Measurements from ENCODE around the gene TOP2B. TPM values are rescaled to one million over a fixed set of nuclear protein-coding genes. Genes with fewer than 3 reads are reported as not detected.

The TOP2B gene
- total RNA-seq, 1 experiment from 2014 or later, result 77.0 TPM

DNA sequence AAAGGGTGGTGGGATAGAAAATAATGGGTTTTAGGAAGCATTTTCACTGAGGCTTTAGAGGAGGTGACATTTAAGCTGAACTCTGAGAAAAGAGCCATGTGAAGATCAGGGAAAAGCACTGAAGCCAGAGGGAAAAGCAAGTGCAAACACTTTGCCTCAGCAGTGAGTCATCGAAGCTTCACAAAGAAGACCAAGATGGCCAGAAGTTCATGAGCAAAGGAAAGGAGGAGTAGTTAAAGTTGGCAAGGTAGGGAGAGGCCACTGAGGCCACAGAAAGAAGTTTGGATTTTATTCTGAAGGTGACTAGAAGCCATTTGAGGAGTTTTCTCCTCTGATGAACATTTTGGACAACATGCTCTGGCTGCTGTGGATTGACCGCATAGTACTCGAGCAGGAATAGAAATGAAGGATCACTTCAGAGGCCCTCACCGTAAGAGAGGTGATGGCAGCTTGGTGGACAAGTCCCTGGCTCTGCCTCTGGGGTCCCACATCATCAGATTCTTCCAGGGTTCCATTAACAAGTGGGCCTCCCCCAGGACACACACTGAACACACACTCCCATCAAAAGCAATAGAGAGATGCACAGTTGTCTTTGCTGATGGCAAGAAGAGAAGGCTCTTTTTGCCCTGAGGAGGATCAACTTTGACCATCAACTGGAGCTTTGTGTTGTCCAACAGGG lies 75.5 kb downstream of the TOP2B start:
- no peak for DNase-seq (ENCODE audit: low read depth in 1 of 2, low spot score in 2 of 2)
- Histone ChIP-seq H3K27ac (no peak overlapping the region), H3K27me3 (replicated peaks) (no peaks in the 10 kb centered on the region), H3K4me1 (replicated peaks) (peaks cover 21% of the 10 kb centered on the region), H3K36me3 (no peaks in the 10 kb centered on the region), H3K4me3 (no peak overlapping the region), H3K9me3 (replicated peaks) (no peaks in the 10 kb centered on the region)

GRCh38 chr3:25588441-25589103 lies 76.1 kb downstream of the TOP2B start:
- DNase-seq (ENCODE audit: low read depth in 1 of 2, low spot score in 2 of 2), result no peak
- H3K4me1 ChIP-seq (replicated peaks), result peaks cover 17% of the 10 kb centered on the region
- no peaks in the 10 kb centered on the region for H3K9me3 ChIP-seq (replicated peaks)
- no peaks in the 10 kb centered on the region for H3K36me3 ChIP-seq
- H3K27ac ChIP-seq, result no peak overlapping the region
- H3K27me3 ChIP-seq (replicated peaks), result no peaks in the 10 kb centered on the region
- H3K4me3 ChIP-seq, result no peak overlapping the region

GRCh38 chr3:25587975-25588374 lies 76.7 kb downstream of the TOP2B start:
- Histone ChIP-seq H3K27ac (no peak overlapping the region), H3K4me3 (no peak overlapping the region), H3K27me3 (replicated peaks) (no peaks in the 10 kb centered on the region), H3K4me1 (replicated peaks) (peaks cover 16% of the 10 kb centered on the region), H3K36me3 (peaks cover 3% of the 10 kb centered on the region; the same call in 1 of the 2 replicates), H3K9me3 (replicated peaks) (no peaks in the 10 kb centered on the region)
- DNase-seq (ENCODE audit: low read depth in 1 of 2, low spot score in 2 of 2), result no peak

DNA sequence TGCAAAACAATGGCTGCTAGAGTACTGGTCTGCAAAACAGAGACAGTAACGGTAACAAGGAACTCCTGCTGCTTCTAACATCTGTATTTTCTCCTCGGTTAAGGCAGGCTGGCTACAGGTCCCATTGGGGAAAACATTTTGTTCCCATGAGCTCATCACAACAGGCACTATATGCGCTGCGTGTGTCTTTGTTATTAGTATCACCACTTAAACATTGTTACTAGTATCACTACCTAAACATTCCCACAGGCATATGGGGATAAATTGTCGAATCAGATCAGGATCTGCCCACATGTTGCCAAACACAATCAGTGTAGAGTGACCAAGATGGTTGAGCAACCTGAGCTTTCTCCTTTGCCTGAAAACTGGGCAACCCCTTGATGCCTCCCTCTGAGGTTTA lies 77.2 kb downstream of the TOP2B start:
- no peak overlapping the region for H3K4me3 ChIP-seq
- H3K9me3 ChIP-seq (replicated peaks), result no peaks in the 10 kb centered on the region
- no peak overlapping the region for H3K27ac ChIP-seq
- H3K36me3 ChIP-seq, result peaks cover 3% of the 10 kb centered on the region; the same call in 1 of the 2 replicates
- H3K4me1 ChIP-seq (replicated peaks), result peaks cover 16% of the 10 kb centered on the region
- H3K27me3 ChIP-seq (replicated peaks), result no peaks in the 10 kb centered on the region
- DNase-seq (ENCODE audit: low read depth in 1 of 2, low spot score in 2 of 2), result no peak

- H3K36me3 ChIP-seq, result peaks cover 3% of the 10 kb centered on the region; the same call in 1 of the 2 replicates
- H3K4me1 ChIP-seq (replicated peaks), result peaks cover 14% of the 10 kb centered on the region
- no peak overlapping the region for H3K27ac ChIP-seq
- H3K4me3 ChIP-seq, result no peak overlapping the region
- H3K27me3 ChIP-seq (replicated peaks), result no peaks in the 10 kb centered on the region
- no peak for DNase-seq (ENCODE audit: low read depth in 1 of 2, low spot score in 2 of 2)
- no peaks in the 10 kb centered on the region for H3K9me3 ChIP-seq (replicated peaks)
Measured at GRCh38 chr3:25587094-25587493, 77.6 kb downstream of the TOP2B start.

DNA sequence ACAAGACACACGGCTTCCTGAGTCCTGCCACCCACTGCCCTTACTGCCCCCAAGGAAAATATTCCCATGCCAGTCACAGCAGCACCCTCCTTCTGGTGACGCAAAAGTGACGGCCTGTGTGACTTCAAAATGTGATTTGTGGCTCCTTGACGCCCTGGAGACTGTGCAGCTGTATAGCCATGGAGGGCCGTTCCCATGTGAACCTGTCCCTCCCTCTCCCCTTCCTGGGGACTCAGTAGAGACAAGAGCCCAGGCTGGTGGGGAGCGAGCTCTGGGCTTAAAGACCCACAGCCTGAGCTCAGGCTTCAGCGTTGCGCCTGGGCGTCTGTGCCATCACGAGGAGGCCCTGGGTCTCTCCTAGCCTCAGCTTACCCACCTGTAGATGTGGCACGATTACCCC lies 78.2 kb downstream of the TOP2B start:
- no peak overlapping the region for H3K27ac ChIP-seq
- H3K4me3 ChIP-seq, result no peak overlapping the region
- H3K4me1 ChIP-seq (replicated peaks), result peaks cover 17% of the 10 kb centered on the region
- DNase-seq (ENCODE audit: low read depth in 1 of 2, low spot score in 2 of 2), result no peak
- H3K27me3 ChIP-seq (replicated peaks), result no peaks in the 10 kb centered on the region
- no peaks in the 10 kb centered on the region for H3K9me3 ChIP-seq (replicated peaks)
- H3K36me3 ChIP-seq, result peaks cover 3% of the 10 kb centered on the region; the same call in 1 of the 2 replicates

GRCh38 chr3:25586167-25586505 lies 78.6 kb downstream of the TOP2B start:
- no peak overlapping the region for H3K27ac ChIP-seq
- H3K36me3 ChIP-seq, result peaks cover 3% of the 10 kb centered on the region; the same call in 1 of the 2 replicates
- peaks cover 21% of the 10 kb centered on the region for H3K4me1 ChIP-seq (replicated peaks)
- H3K9me3 ChIP-seq (replicated peaks), result no peaks in the 10 kb centered on the region
- no peak for DNase-seq (ENCODE audit: low read depth in 1 of 2, low spot score in 2 of 2)
- no peaks in the 10 kb centered on the region for H3K27me3 ChIP-seq (replicated peaks)
- H3K4me3 ChIP-seq, result no peak overlapping the region

DNA sequence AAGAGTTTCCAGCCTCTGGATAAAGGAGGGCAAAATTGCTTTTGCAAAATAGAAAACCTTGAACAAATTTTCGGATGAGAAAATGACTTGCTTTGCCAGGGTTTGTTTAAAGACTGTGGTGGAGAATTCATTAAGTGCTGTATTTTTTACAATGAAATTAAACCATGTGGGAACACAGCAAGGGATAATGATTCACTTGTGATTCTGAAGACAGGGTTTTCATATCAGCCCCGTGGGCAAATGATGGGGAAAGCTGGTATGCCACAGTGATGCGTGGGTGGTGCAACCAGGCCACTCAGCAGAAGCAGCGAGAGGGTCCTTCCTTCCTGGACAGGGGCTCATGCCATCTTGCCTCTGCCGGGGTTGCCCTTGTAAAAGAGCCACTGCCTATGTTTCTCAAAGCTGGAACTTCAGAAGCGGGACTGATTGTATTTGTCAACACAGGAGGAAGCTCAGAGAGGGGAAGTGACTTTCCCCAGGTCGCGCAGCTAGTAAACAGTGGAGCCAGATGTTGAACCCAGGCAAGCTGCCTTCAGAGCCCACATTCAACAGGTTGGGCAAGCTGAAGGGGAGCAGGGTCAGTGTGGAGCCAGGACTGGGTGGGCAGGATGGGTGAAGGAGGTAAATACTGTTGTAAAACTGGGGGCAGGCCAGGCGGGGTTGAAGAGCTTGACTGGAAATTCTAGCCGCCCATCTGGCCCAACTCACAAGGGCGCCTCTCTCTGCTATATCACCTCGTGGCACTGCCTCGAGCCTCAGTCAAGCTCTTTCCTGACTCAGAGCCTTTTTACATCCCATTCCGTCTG lies 79.1 kb downstream of the TOP2B start:
- no peaks in the 10 kb centered on the region for H3K27me3 ChIP-seq (replicated peaks)
- DNase-seq (ENCODE audit: low read depth in 1 of 2, low spot score in 2 of 2), result no peak
- H3K27ac ChIP-seq, result no peak overlapping the region
- H3K4me3 ChIP-seq, result no peak overlapping the region
- H3K4me1 ChIP-seq (replicated peaks), result peaks cover 27% of the 10 kb centered on the region
- H3K36me3 ChIP-seq, result peaks cover 3% of the 10 kb centered on the region; the same call in 1 of the 2 replicates
- no peaks in the 10 kb centered on the region for H3K9me3 ChIP-seq (replicated peaks)

DNA sequence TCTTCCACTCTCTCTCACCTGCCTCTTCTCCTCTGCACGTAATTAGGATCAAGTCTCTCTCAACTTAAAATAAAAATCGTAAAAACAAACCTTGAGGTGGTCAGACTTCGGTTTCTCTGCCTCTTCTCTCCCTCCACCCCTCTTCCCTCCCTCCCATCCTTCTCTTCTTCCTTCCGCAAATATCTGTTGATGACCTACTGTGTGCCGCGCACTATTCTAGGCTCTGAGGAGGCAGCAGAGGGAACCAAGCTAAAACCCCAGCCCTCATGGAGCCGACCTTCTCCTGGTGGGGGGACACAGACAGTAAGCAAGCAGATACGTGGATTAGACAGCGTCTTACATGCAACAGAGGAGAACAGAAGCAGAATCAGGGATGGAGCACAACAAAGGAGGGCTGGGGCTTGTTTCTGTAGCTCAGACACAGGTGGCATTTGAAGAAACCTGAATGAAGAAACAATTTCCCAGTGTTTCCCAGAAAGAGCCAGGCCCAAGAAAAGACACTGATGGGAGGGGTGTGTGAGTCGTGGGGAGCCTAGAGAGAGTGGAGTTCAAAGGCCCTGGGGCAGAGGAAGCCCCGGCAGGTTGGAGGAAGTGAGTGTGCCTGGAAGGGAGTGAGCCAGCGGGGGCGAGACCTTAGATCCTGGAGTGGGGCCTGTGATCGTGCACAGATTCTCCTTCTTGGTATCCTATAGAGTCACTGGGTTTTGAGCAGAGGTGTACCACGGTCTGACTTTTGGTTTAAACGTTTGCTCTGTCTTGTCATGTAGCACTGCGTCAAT lies 80.5 kb downstream of the TOP2B start:
- Histone ChIP-seq H3K27me3 (replicated peaks) (no peaks in the 10 kb centered on the region), H3K36me3 (peaks cover 3% of the 10 kb centered on the region), H3K27ac (no peak overlapping the region), H3K4me1 (replicated peaks) (peaks cover 37% of the 10 kb centered on the region), H3K9me3 (replicated peaks) (no peaks in the 10 kb centered on the region), H3K4me3 (no peak overlapping the region)
- no peak for DNase-seq (ENCODE audit: low read depth in 1 of 2, low spot score in 2 of 2)

GRCh38 chr3:25583343-25583742 lies 81.4 kb downstream of the TOP2B start:
- no peaks in the 10 kb centered on the region for H3K27me3 ChIP-seq (replicated peaks)
- H3K36me3 ChIP-seq, result peaks cover 3% of the 10 kb centered on the region
- H3K4me3 ChIP-seq, result no peak overlapping the region
- no peak for DNase-seq (ENCODE audit: low read depth in 1 of 2, low spot score in 2 of 2)
- no peaks in the 10 kb centered on the region for H3K9me3 ChIP-seq (replicated peaks)
- H3K4me1 ChIP-seq (replicated peaks), result peaks cover 37% of the 10 kb centered on the region
- peak overlapping the region; percentile 89 for H3K27ac ChIP-seq

DNA sequence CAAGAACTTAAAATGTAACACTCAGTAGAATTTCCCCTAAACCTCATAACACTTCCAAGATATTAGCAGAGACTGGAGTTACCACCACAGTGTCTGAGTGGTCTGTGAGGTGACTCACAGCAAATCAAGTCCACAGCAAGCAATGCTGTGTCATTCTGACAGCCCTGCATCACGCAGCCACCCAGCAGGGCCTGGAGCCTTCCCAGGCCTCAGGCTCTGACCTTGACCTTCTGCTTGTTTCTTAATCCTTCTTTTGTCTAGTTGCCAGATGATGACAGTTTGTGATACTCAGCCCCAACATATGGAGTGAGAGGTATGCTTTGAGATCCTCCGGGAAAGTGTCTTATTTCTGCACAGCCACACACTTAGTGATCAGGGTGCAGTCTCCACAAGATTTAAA lies 82.5 kb downstream of the TOP2B start:
- peak overlapping the region; percentile 89 for H3K27ac ChIP-seq

GRCh38 chr3:25581823-25582222 lies 82.9 kb downstream of the TOP2B start:
- H3K27ac ChIP-seq, result peak overlapping the region; percentile 89
- H3K4me1 ChIP-seq (replicated peaks), result peaks cover 37% of the 10 kb centered on the region
- H3K9me3 ChIP-seq (replicated peaks), result no peaks in the 10 kb centered on the region
- peaks cover 3% of the 10 kb centered on the region for H3K36me3 ChIP-seq
- no peak overlapping the region for H3K4me3 ChIP-seq
- DNase-seq (ENCODE audit: low read depth in 1 of 2, low spot score in 2 of 2), result no peak
- no peaks in the 10 kb centered on the region for H3K27me3 ChIP-seq (replicated peaks)

More for the DNA sequence above, 82.5 kb downstream of the TOP2B start:
- H3K4me3 ChIP-seq, result no peak overlapping the region
- no peaks in the 10 kb centered on the region for H3K9me3 ChIP-seq (replicated peaks)
- H3K27me3 ChIP-seq (replicated peaks), result no peaks in the 10 kb centered on the region
- DNase-seq (ENCODE audit: low read depth in 1 of 2, low spot score in 2 of 2), result peak; percentile 91
- peaks cover 37% of the 10 kb centered on the region for H3K4me1 ChIP-seq (replicated peaks)
- H3K36me3 ChIP-seq, result peaks cover 3% of the 10 kb centered on the region

DNA sequence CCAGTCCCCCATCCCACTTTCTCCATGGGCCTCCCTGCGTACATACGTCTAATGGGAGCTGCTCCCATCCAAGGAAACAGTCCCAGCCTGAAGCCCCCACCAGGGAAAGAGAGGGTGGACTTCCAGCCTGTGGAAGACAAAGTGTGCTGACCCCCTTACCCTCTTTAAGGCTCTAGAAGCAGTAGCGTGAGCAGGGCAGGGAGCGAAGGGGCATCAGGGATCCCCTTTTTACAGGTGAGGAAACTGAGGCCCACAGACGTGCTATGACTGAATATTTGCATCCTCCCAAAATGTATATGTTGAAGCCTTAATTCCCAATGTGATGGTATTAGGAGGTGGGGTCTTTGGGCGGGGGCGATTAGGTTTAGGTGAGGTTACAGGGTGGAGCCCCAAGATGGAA lies 83.4 kb downstream of the TOP2B start:
- H3K36me3 ChIP-seq, result peaks cover 3% of the 10 kb centered on the region
- H3K4me3 ChIP-seq, result no peak overlapping the region
- DNase-seq (ENCODE audit: low read depth in 1 of 2, low spot score in 2 of 2), result no peak
- H3K9me3 ChIP-seq (replicated peaks), result no peaks in the 10 kb centered on the region
- no peaks in the 10 kb centered on the region for H3K27me3 ChIP-seq (replicated peaks)
- peaks cover 37% of the 10 kb centered on the region for H3K4me1 ChIP-seq (replicated peaks)
- H3K27ac ChIP-seq, result peak overlapping the region; percentile 89
